ENCODE results near the gene HUWE1. TPM values are rescaled to one million over a fixed set of nuclear protein-coding genes. Genes with fewer than 3 reads are reported as not detected.
"Not testable (repeated sequence)": the region's sequence is repeated elsewhere in the genome, so short reads cannot be mapped to it uniquely, and the experiment has no call there.

The HUWE1 gene
- total RNA-seq, 2 donors from 2014 or later, result 107 to 206 TPM

GRCh38 chrX:53547668-53548067, 138.9 kb downstream of the HUWE1 start:
- TF ChIP-seq, protein P1, sequence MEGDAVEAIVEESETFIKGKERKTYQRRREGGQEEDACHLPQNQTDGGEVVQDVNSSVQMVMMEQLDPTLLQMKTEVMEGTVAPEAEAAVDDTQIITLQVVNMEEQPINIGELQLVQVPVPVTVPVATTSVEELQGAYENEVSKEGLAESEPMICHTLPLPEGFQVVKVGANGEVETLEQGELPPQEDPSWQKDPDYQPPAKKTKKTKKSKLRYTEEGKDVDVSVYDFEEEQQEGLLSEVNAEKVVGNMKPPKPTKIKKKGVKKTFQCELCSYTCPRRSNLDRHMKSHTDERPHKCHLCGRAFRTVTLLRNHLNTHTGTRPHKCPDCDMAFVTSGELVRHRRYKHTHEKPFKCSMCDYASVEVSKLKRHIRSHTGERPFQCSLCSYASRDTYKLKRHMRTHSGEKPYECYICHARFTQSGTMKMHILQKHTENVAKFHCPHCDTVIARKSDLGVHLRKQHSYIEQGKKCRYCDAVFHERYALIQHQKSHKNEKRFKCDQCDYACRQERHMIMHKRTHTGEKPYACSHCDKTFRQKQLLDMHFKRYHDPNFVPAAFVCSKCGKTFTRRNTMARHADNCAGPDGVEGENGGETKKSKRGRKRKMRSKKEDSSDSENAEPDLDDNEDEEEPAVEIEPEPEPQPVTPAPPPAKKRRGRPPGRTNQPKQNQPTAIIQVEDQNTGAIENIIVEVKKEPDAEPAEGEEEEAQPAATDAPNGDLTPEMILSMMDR (IDR thresholded peaks at IDR 0.05), result no peak
- TF ChIP-seq POLR2A (IDR thresholded peaks at IDR 0.05), result no peak
- TF ChIP-seq POLR2AphosphoS5 (IDR thresholded peaks at IDR 0.05), result no peak
- Histone ChIP-seq H3K4me3 (no peak overlapping the region), H3K36me3 (peaks cover 0 to 14% of the 10 kb centered on the region in 2 donors), H3K27ac (no peak overlapping the region), H3K4me1 (replicated peaks) (no peaks in the 10 kb centered on the region), H3K9me3 (no peaks in the 10 kb centered on the region), H3K27me3 (replicated peaks; ENCODE audit: insufficient read depth) (no peaks in the 10 kb centered on the region)
- no peak for DNase-seq (ENCODE audit: low spot score)
- 94% methylated on average over 8 of the region's 12 CpGs for WGBS
- intact Hi-C loops (cut with DNase I), result no loop called here

DNA sequence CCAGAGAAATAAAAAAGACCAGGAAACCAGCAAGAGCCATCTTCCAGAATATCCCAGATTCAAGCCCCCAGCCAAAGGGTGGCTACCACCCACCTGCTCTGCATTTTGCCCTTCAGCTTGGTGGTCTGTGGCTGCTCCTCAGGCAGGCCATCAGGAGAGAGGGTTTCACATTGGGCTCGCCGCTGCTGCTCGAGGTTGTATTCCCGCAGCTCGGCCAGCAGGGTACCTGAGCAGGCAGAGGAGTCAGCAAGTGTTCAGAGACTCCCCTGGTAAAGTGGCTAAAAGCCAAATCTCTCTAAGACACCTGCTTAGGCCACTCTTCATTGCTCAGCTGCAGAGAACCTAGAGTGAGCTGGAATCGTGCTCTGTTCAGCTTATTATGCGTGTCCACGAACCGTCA, 141.6 kb downstream of the HUWE1 start:
- no peak for DNase-seq (ENCODE audit: low spot score)
- H3K27ac ChIP-seq, result no peak overlapping the region
- TF ChIP-seq POLR2AphosphoS5 (IDR thresholded peaks at IDR 0.05), result no peak
- TF ChIP-seq POLR2A (IDR thresholded peaks at IDR 0.05), result no peak
- TF ChIP-seq, protein P1 (IDR thresholded peaks at IDR 0.05), result no peak
- intact Hi-C loops (cut with DNase I), result no loop called here
- no peaks in the 10 kb centered on the region for H3K36me3 ChIP-seq
- H3K4me1 ChIP-seq (replicated peaks), result no peaks in the 10 kb centered on the region
- no peaks in the 10 kb centered on the region for H3K27me3 ChIP-seq (replicated peaks; ENCODE audit: insufficient read depth)
- 89% methylated on average over 9 of the region's 9 CpGs for WGBS
- H3K9me3 ChIP-seq, result no peaks in the 10 kb centered on the region
- H3K4me3 ChIP-seq, result no peak overlapping the region

DNA sequence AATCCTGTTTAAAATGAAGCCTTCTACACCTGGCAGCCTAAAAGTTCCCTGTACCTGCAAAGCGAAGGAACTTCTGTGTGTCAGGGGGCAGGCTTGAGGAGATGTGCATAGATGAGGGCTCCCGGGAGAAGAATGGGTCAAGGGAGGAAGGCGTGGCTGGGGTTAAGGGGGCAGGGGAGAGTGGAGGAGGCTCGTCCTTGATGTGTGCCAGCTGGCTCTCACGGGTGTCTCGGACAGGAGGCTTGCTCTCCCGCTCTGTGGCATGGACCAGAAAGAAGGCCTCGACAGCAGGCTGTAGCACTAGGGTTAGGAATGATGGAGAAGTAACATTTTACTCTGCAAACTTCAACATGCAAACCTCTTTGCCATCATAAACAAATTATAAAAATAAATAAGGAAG, 147.7 kb downstream of the HUWE1 start:
- TF ChIP-seq, protein P1 (IDR thresholded peaks at IDR 0.05), result no peak
- TF ChIP-seq POLR2AphosphoS5 (IDR thresholded peaks at IDR 0.05), result no peak
- no peak for TF ChIP-seq POLR2A (IDR thresholded peaks at IDR 0.05)
- Histone ChIP-seq H3K36me3 (no peaks in the 10 kb centered on the region), H3K4me1 (replicated peaks) (no peaks in the 10 kb centered on the region), H3K27ac (no peak overlapping the region), H3K27me3 (replicated peaks; ENCODE audit: insufficient read depth) (no peaks in the 10 kb centered on the region), H3K9me3 (no peaks in the 10 kb centered on the region), H3K4me3 (no peak overlapping the region)
- DNase-seq (ENCODE audit: low spot score), result no peak
- 74% methylated on average over 8 of the region's 8 CpGs for WGBS
- intact Hi-C loops (cut with DNase I), result no loop called here

DNA sequence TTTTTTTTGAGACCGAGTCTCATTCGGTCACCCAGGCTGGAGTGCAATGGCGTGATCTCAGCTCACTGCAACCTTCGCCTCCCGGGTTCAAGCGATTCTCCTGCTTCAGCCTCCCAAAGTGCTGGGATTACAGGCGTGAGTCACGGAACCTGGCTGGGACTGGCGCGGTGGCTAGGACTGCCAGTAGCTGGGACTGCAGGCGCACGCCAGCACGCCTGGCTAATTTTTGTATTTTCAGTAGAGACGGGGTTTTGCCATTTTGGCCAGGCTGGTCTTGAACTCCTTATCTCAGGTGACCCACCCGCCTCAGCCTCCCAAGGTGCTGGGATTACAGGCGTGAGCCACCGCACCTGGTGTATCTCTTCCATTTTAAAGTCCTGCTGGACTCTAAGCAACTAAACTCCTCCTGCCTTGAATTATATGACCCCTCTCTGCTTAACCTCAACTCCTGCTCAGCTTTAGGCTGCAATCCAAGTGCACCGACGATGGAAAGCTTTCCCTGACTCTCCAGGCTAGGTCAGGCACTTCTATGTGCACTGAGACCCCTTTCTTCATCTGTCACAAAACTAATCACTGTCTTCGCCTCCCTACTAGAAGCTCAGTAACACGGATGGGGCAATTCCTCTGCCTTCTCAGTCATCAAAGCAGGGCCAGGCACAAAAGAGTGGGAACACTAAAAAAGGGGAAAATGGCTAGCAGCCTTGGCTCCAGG, 155.1 kb downstream of the HUWE1 start:
- 83% methylated on average over 20 of the region's 21 CpGs for WGBS
- intact Hi-C loops (cut with DNase I), result not testable (repeated sequence)

GRCh38 chrX:53526999-53527398, 159.5 kb downstream of the HUWE1 start:
- no peak for DNase-seq (ENCODE audit: low spot score)
- no peak overlapping the region for H3K4me3 ChIP-seq
- intact Hi-C loops (cut with DNase I), result no loop called here

More for the DNA sequence above, 155.1 kb downstream of the HUWE1 start:
- H3K4me3 ChIP-seq; H3K4me1 ChIP-seq (replicated peaks); H3K27ac ChIP-seq; H3K27me3 ChIP-seq (replicated peaks; ENCODE audit: insufficient read depth); H3K36me3 ChIP-seq; DNase-seq (ENCODE audit: low spot score); H3K9me3 ChIP-seq: not testable (repeated sequence)

More at GRCh38 chrX:53526999-53527398, 159.5 kb downstream of the HUWE1 start:
- Histone ChIP-seq H3K27me3 (replicated peaks; ENCODE audit: insufficient read depth) (no peaks in the 10 kb centered on the region), H3K9me3 (no peaks in the 10 kb centered on the region), H3K36me3 (no peaks in the 10 kb centered on the region), H3K27ac (no peak overlapping the region), H3K4me1 (replicated peaks) (no peaks in the 10 kb centered on the region)
- TF ChIP-seq POLR2A (IDR thresholded peaks at IDR 0.05) (no peak), POLR2AphosphoS5 (IDR thresholded peaks at IDR 0.05) (no peak)
- TF ChIP-seq, protein P1 (IDR thresholded peaks at IDR 0.05), result no peak
